SK-N-SH (cell line): ENCODE results near the gene ALAD.

Experiments
- TF ChIP-seq, protein P1 (sequence below): fragments of 200-600 bp; sonication (generic); IDR thresholded peaks from 2 replicates; pipeline ENCODE4 v1.6.1; 2017; ENCODE audit warnings: antibody characterized with exemption, mild to moderate bottlenecking, moderate library complexity
- TF ChIP-seq, protein P2 (sequence below): IDR thresholded peaks from 2 replicates; pipeline ENCODE4 v1.4.0; 2012; ENCODE audit warnings: low read depth, borderline replicate concordance
- TF ChIP-seq, protein P3 (sequence below): IDR thresholded peaks from 2 replicates; pipeline ENCODE4 v1.4.0; 2012; ENCODE audit warnings: low read depth
- TF ChIP-seq, protein P4 (sequence below): IDR thresholded peaks from 2 replicates; pipeline ENCODE4 v1.6.1; 2012; ENCODE audit warnings: mild to moderate bottlenecking, low read depth, low read length, moderate library complexity

DNA sequence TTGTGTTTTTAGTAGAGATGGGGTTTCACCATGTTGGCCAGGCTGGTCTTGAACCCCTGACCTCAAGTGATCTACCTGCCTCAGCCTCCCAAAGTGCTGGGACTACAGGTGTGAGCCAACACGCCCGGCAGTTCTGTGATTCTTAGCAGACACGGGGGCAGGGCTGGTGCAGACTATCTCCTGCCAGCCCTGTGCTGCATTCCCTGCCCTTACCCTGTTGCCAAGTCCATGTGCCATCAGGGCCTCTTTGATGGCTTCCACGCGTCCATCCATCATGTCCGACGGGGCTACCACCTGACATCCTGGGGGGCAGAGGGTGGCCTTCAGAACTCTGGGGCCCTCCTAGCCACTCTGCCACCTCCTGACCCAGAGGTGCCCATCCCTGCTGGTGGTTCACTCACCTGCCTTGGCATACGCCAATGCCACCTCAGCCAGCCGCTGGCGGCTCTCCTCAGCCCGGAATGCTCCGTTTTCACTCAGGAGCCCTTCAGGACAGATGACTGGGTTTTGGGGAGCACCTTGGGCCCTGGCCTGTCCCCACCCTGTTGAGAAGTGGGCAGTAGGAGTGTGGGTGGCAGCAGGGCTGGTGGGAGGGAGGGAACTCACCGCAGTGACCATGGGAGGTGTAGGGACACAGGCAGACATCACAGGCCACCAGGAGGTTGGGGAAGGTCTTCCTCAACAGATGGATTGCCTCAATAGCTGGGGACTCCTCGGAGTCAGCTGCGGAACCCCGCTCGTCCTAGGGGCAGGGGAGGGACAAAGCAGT is 10.7 kb downstream of the ALAD start:
- TF ChIP-seq, protein P1, sequence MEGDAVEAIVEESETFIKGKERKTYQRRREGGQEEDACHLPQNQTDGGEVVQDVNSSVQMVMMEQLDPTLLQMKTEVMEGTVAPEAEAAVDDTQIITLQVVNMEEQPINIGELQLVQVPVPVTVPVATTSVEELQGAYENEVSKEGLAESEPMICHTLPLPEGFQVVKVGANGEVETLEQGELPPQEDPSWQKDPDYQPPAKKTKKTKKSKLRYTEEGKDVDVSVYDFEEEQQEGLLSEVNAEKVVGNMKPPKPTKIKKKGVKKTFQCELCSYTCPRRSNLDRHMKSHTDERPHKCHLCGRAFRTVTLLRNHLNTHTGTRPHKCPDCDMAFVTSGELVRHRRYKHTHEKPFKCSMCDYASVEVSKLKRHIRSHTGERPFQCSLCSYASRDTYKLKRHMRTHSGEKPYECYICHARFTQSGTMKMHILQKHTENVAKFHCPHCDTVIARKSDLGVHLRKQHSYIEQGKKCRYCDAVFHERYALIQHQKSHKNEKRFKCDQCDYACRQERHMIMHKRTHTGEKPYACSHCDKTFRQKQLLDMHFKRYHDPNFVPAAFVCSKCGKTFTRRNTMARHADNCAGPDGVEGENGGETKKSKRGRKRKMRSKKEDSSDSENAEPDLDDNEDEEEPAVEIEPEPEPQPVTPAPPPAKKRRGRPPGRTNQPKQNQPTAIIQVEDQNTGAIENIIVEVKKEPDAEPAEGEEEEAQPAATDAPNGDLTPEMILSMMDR: no peak
- TF ChIP-seq, protein P2, sequence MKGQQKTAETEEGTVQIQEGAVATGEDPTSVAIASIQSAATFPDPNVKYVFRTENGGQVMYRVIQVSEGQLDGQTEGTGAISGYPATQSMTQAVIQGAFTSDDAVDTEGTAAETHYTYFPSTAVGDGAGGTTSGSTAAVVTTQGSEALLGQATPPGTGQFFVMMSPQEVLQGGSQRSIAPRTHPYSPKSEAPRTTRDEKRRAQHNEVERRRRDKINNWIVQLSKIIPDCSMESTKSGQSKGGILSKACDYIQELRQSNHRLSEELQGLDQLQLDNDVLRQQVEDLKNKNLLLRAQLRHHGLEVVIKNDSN: no peak
- TF ChIP-seq, protein P3, sequence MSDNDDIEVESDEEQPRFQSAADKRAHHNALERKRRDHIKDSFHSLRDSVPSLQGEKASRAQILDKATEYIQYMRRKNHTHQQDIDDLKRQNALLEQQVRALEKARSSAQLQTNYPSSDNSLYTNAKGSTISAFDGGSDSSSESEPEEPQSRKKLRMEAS: no peak
- TF ChIP-seq, protein P4, sequence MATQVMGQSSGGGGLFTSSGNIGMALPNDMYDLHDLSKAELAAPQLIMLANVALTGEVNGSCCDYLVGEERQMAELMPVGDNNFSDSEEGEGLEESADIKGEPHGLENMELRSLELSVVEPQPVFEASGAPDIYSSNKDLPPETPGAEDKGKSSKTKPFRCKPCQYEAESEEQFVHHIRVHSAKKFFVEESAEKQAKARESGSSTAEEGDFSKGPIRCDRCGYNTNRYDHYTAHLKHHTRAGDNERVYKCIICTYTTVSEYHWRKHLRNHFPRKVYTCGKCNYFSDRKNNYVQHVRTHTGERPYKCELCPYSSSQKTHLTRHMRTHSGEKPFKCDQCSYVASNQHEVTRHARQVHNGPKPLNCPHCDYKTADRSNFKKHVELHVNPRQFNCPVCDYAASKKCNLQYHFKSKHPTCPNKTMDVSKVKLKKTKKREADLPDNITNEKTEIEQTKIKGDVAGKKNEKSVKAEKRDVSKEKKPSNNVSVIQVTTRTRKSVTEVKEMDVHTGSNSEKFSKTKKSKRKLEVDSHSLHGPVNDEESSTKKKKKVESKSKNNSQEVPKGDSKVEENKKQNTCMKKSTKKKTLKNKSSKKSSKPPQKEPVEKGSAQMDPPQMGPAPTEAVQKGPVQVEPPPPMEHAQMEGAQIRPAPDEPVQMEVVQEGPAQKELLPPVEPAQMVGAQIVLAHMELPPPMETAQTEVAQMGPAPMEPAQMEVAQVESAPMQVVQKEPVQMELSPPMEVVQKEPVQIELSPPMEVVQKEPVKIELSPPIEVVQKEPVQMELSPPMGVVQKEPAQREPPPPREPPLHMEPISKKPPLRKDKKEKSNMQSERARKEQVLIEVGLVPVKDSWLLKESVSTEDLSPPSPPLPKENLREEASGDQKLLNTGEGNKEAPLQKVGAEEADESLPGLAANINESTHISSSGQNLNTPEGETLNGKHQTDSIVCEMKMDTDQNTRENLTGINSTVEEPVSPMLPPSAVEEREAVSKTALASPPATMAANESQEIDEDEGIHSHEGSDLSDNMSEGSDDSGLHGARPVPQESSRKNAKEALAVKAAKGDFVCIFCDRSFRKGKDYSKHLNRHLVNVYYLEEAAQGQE: no peak
